Neural cell (in vitro differentiated cells): ENCODE data around the gene KIRREL3. TPM values are rescaled to one million over a fixed set of nuclear protein-coding genes. Genes with fewer than 3 reads are reported as not detected.

Source experiments
- H2AFZ ChIP-seq: fragments of 200-600, 300-800 bp; sonication (generic), shearing (Covaris generic); 2 replicates; pipeline ENCODE4 v1.6.0; 2014; ENCODE audit warnings: low read depth, mild to moderate bottlenecking, antibody characterized with exemption, low read length, moderate library complexity
- H3F3A ChIP-seq: fragments of 200-600 bp; shearing (Covaris generic); 2 replicates; pipeline ENCODE4 v1.6.1; 2016; ENCODE audit warnings: mild to moderate bottlenecking, moderate library complexity, mixed read lengths, antibody characterized with exemption, low read length; ENCODE audit not compliant: insufficient read depth, poor library complexity, severe bottlenecking
- H3K27ac ChIP-seq: fragments of 200-600, 300-800 bp; sonication (generic), shearing (Covaris generic); 2 replicates; pipeline ENCODE4 v1.5.1; 2014; ENCODE audit warnings: mild to moderate bottlenecking, low read length, moderate library complexity
- H3K27me3 ChIP-seq: fragments of 300-800, 200-600 bp; sonication (generic), shearing (Covaris generic); 2 replicates; pipeline ENCODE4 v1.6.0; 2014; ENCODE audit warnings: mild to moderate bottlenecking, low read depth, low read length, moderate library complexity; ENCODE audit not compliant: insufficient read depth
- H3K36me3 ChIP-seq: fragments of 300-800, 200-600 bp; sonication (generic), shearing (Covaris generic); 2 replicates; pipeline ENCODE4 v1.5.1; 2014; ENCODE audit warnings: mild to moderate bottlenecking, antibody characterized with exemption, low read length, moderate library complexity; ENCODE audit not compliant: insufficient read depth
- H3K4me2 ChIP-seq: fragments of 300-800, 200-600 bp; sonication (generic), shearing (Covaris generic); 2 replicates; pipeline ENCODE4 v1.6.0; 2014; ENCODE audit warnings: mild to moderate bottlenecking, low read length
- H3K4me3 ChIP-seq: fragments of 300-800, 200-600 bp; sonication (generic), shearing (Covaris generic); 2 replicates; pipeline ENCODE4 v1.5.1; 2014; ENCODE audit warnings: mild to moderate bottlenecking, low read length, moderate library complexity
- H3K79me2 ChIP-seq: fragments of 200-600 bp; shearing (Covaris generic); replicated peaks from 2 replicates; pipeline ENCODE4 v1.6.0; 2014; ENCODE audit warnings: mild to moderate bottlenecking, low read length, moderate library complexity; ENCODE audit not compliant: insufficient read depth
- H3K9ac ChIP-seq: fragments of 300-800, 200-600 bp; sonication (generic), shearing (Covaris generic); 2 replicates; pipeline ENCODE4 v1.6.1; 2016; ENCODE audit warnings: mild to moderate bottlenecking, low read length, mixed read lengths
- H3K9me2 ChIP-seq: fragments of 200-600 bp; shearing (Covaris generic); 2 replicates; pipeline ENCODE4 v1.6.1; 2016; ENCODE audit warnings: mild to moderate bottlenecking, low read length, mixed read lengths; ENCODE audit not compliant: insufficient read depth
- H3K9me3 ChIP-seq: fragments of 200-600, 300-800 bp; sonication (generic), shearing (Covaris generic); 2 replicates; pipeline ENCODE4 v1.6.1; 2016; ENCODE audit warnings: mild to moderate bottlenecking, mixed run types, low read length, moderate library complexity, mixed read lengths
- H4K20me1 ChIP-seq: fragments of 200-600 bp; shearing (Covaris generic); 2 replicates; pipeline ENCODE4 v1.6.1; 2016; ENCODE audit warnings: mild to moderate bottlenecking, mixed run types; ENCODE audit not compliant: insufficient read depth
- CTCF ChIP-seq: fragments of 450-650 bp; IDR thresholded peaks from 2 replicates; pipeline ENCODE4 v1.5.1; 2014; ENCODE audit warnings: antibody characterized with exemption, mild to moderate bottlenecking, moderate library complexity; ENCODE audit not compliant: poor library complexity, severe bottlenecking
- EP300 ChIP-seq: fragments of 450-650 bp; conservative IDR thresholded peaks from 2 replicates; pipeline ENCODE4 v1.6.1; 2014; ENCODE audit warnings: antibody characterized with exemption, mild to moderate bottlenecking, moderate library complexity; ENCODE audit not compliant: poor library complexity, severe bottlenecking
- EZH2 ChIP-seq: fragments of 200-600, 300-800 bp; shearing (Covaris generic), sonication (generic); IDR thresholded peaks from 2 replicates; pipeline ENCODE4 v1.6.1; 2014; ENCODE audit warnings: antibody characterized with exemption, low read length, borderline replicate concordance, mild to moderate bottlenecking; ENCODE audit not compliant: insufficient read depth, poor library complexity, severe bottlenecking
- MXI1 ChIP-seq: fragments of 450-650 bp; conservative IDR thresholded peaks from 2 replicates; pipeline ENCODE4 v1.6.1; 2014; ENCODE audit warnings: antibody characterized with exemption, mild to moderate bottlenecking; ENCODE audit not compliant: poor library complexity, severe bottlenecking
- POLR2AphosphoS5 ChIP-seq: IDR thresholded peaks from 2 replicates; pipeline ENCODE4 v1.6.1; 2012
- RAD21 ChIP-seq: fragments of 450-650 bp; conservative IDR thresholded peaks from 2 replicates; pipeline ENCODE4 v1.6.1; 2014; ENCODE audit warnings: antibody characterized with exemption, mild to moderate bottlenecking, moderate library complexity
- REST ChIP-seq: IDR thresholded peaks from 2 replicates; pipeline ENCODE4 v1.6.1; 2012; ENCODE audit warnings: borderline replicate concordance
- SMC3 ChIP-seq: fragments of 450-650 bp; conservative IDR thresholded peaks from 2 replicates; pipeline ENCODE4 v1.6.1; 2014; ENCODE audit warnings: antibody characterized with exemption, mild to moderate bottlenecking, moderate library complexity; ENCODE audit not compliant: poor library complexity
- TAF1 ChIP-seq: IDR thresholded peaks from 2 replicates; pipeline ENCODE4 v1.6.1; 2012; ENCODE audit warnings: low read depth
- polyA plus RNA-seq: library from polyadenylated mRNA; depleted of rRNA; stranded (reverse); fragments of >200 nt; gene quantifications from 2 replicates; pipeline ENCODE4 v1.2.3, GENCODE V29; 2014

The KIRREL3 gene
- polyA plus RNA-seq, 1 donor from 2014 or later = 23.8 TPM

DNA sequence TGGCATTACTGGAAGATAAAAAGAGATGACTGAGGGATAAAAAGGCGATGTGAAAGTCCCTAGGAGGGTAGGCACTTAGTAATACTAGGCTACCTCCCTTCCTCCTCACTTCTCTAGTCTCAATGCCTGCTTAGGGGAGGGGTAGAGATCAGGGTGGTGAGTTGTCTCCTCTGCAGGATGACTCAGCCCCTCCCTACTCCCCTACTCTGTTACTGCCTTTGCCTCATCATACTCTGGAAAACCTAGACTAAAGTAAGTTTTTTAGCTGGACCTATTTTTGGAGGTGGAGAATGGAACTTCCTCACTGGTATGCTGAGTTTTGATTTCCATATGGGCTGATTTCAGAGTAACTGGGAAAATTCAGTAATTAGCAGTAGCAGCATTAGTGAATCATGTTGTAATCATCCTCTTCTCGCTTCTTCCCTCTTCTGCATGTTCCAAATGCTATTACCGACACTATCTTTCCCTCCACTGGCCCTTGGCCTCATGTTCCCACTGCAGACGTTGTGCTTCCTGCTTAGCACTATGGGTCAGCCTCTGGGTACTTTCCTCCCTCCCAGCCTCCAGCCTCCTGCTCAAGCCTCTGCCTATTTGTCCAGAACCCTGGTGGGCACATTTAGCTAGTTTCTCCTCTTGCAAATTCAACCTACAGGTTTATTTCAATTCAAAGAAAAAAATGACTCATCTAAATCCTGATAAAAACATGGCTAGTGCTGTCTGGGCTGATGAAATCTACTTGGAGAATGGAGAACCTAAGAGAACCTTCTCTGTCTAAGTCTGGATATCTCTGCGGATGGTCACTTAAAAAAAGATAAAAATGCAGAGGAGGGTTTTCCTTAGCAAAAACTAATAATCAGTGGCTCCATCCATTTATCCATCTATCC, 363.4 kb downstream of the KIRREL3 start:
- H3K4me3 ChIP-seq = no peak overlapping the region
- no peaks in the 10 kb centered on the region for H3K27me3 ChIP-seq
- H3K36me3 ChIP-seq = no peaks in the 10 kb centered on the region
- H3K4me2 ChIP-seq = no peak overlapping the region
- H3K9me3 ChIP-seq = no peaks in the 10 kb centered on the region
- H4K20me1 ChIP-seq = no peaks in the 10 kb centered on the region
- H3K79me2 ChIP-seq = no peaks in the 10 kb centered on the region
- H3K27ac ChIP-seq = no peak overlapping the region
- H3K9ac ChIP-seq = no peak overlapping the region
- no peak for TF ChIP-seq EP300
- TF ChIP-seq EZH2 = no peak
- no peak for TF ChIP-seq CTCF
- TF ChIP-seq TAF1 = no peak
- no peak for TF ChIP-seq SMC3
- no peak for TF ChIP-seq RAD21
- no peak for TF ChIP-seq POLR2AphosphoS5
- TF ChIP-seq MXI1 = no peak
- H3F3A ChIP-seq = no peaks in the 10 kb centered on the region
- no peak overlapping the region for H2AFZ ChIP-seq
- H3K9me2 ChIP-seq = no peaks in the 10 kb centered on the region

DNA sequence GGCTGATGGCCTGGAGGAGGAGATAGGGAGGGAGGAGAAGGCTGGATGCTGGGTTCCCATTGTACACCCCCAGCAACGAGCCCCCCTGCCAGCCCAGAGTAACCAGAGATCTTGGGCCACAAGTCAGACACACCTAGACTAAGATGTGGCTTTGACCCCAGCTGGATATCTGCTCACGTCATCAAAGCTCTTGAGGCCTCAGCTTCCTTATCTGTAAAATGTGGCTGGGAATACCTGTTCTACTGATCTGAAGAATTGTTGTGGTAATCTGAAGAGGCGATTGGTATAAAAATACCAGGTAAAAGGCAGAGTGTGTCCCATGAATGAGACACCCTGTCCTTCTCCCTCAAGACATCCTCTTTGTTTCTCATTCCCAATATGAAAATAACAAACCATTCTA, 365.1 kb downstream of the KIRREL3 start:
- no peaks in the 10 kb centered on the region for H4K20me1 ChIP-seq
- H3K9ac ChIP-seq = no peak overlapping the region
- H3K9me2 ChIP-seq = no peaks in the 10 kb centered on the region
- H3K36me3 ChIP-seq = no peaks in the 10 kb centered on the region
- no peaks in the 10 kb centered on the region for H3K27me3 ChIP-seq
- H3K27ac ChIP-seq = no peak overlapping the region
- no peaks in the 10 kb centered on the region for H3F3A ChIP-seq
- TF ChIP-seq CTCF = no peak
- TF ChIP-seq SMC3 = no peak
- TF ChIP-seq RAD21 = no peak
- TF ChIP-seq EP300 = no peak
- TF ChIP-seq POLR2AphosphoS5 = no peak
- no peak for TF ChIP-seq REST
- no peak for TF ChIP-seq EZH2
- TF ChIP-seq MXI1 = no peak
- TF ChIP-seq TAF1 = no peak
- no peaks in the 10 kb centered on the region for H3K79me2 ChIP-seq
- H3K4me2 ChIP-seq = no peak overlapping the region
- no peak overlapping the region for H2AFZ ChIP-seq
- H3K4me3 ChIP-seq = no peak overlapping the region
- H3K9me3 ChIP-seq = no peaks in the 10 kb centered on the region
